Omental fat pad (tissue), 4 donors: Measurements from ENCODE around the gene B4GALT1. TPM values are rescaled to one million over a fixed set of nuclear protein-coding genes. Genes with fewer than 3 reads are reported as not detected.

ENCODE experiments used
- ATAC-seq: fragments of 150-250 bp; one replicate; pipeline ENCODE4 v1.9.1; 2016; ENCODE audit warnings: mild to moderate bottlenecking, moderate library complexity; ENCODE audit not compliant: low FRiP score
- DNase-seq: peaks from one replicate; pipeline ENCODE4 v3.0.0-alpha.2; 2019; ENCODE audit warnings: low spot score
- CTCF ChIP-seq, 3 donors: fragments of 450-650 bp; IDR thresholded peaks; one replicate each; pipeline ENCODE4 v1.5.1; 2016 to 2017; ENCODE audit warnings: antibody characterized with exemption in 3 of 3, mild to moderate bottlenecking in 3 of 3, moderate library complexity in 2 of 3
- total RNA-seq, 4 donors: library from RNA; depleted of rRNA; stranded (reverse); fragments of >200 nt; gene quantifications; one replicate each; pipeline ENCODE4 v1.1.0, GENCODE V29; 2016

Gene B4GALT1
- total RNA-seq, 4 donors from 2014 or later: 52.5 to 113 (median 72.1) TPM

DNA sequence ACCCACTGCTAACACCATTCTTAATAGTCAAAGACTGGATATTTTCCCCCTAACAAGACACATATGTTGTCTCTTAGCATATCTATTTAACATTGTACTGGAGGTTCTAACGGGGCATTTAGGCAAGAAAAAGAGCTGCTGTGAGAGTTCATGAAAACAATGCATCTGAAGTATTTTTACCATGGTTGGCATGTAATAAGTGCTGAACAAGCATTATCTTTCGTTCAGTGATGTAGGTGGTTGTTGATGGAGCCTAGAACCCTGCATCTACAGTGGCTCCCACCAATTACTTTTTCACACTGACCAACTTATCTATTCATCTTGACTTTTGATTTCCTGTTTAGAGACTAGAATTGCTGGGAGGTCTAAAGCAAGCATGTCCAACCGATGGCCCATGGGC is 12.8 kb downstream of the B4GALT1 start:
- ATAC-seq (no peak), DNase-seq (no peak)
- TF ChIP-seq CTCF (IDR thresholded peaks at IDR 0.05): no peak

GRCh38 chr9:33153666-33154065 is 13.5 kb downstream of the B4GALT1 start:
- no peak for ATAC-seq
- DNase-seq: no peak

GRCh38 chr9:33153001-33153400 is 14.1 kb downstream of the B4GALT1 start:
- TF ChIP-seq CTCF (IDR thresholded peaks at IDR 0.05): no peak
- no peak for ATAC-seq
- no peak for DNase-seq

More at GRCh38 chr9:33153666-33154065, 13.5 kb downstream of the B4GALT1 start:
- no peak for TF ChIP-seq CTCF (IDR thresholded peaks at IDR 0.05)

DNA sequence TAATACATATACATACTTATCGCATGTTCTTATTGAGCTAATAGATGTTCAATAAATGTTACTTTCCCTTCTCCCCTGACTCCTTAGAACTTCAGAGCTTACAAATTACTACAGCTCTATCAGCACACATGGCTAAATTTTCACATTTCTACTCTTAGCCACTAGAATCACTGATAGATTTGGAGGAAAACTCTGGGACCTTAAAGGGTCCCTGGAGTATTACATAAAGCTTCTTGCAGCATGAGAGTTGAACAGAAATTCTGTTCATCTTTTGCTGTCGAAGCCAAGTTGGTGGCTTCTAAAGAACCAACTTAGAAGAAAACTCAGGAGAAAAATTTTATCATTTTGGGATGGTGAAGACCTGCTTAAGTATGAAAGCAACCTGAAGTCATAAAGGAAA is 15.5 kb downstream of the B4GALT1 start:
- no peak for DNase-seq
- ATAC-seq: no peak
- TF ChIP-seq CTCF (IDR thresholded peaks at IDR 0.05): no peak

GRCh38 chr9:33151007-33151557 is 16.1 kb downstream of the B4GALT1 start:
- TF ChIP-seq CTCF (IDR thresholded peaks at IDR 0.05): no peak
- DNase-seq: no peak
- ATAC-seq: peak; percentile 94

- no peak for TF ChIP-seq CTCF (IDR thresholded peaks at IDR 0.05)
- ATAC-seq (no peak), DNase-seq (peak; percentile 9)
Observed at GRCh38 chr9:33148367-33149014, 18.6 kb downstream of the B4GALT1 start.
